Measurements from ENCODE around the gene NPTXR. TPM values are rescaled to one million over a fixed set of nuclear protein-coding genes. Genes with fewer than 3 reads are reported as not detected.

NPTXR gene
- total and polyA plus RNA-seq, 2 of the 4 experiments (the other 2 are of a cell fraction) = 0.36 to 2.2 TPM

DNA sequence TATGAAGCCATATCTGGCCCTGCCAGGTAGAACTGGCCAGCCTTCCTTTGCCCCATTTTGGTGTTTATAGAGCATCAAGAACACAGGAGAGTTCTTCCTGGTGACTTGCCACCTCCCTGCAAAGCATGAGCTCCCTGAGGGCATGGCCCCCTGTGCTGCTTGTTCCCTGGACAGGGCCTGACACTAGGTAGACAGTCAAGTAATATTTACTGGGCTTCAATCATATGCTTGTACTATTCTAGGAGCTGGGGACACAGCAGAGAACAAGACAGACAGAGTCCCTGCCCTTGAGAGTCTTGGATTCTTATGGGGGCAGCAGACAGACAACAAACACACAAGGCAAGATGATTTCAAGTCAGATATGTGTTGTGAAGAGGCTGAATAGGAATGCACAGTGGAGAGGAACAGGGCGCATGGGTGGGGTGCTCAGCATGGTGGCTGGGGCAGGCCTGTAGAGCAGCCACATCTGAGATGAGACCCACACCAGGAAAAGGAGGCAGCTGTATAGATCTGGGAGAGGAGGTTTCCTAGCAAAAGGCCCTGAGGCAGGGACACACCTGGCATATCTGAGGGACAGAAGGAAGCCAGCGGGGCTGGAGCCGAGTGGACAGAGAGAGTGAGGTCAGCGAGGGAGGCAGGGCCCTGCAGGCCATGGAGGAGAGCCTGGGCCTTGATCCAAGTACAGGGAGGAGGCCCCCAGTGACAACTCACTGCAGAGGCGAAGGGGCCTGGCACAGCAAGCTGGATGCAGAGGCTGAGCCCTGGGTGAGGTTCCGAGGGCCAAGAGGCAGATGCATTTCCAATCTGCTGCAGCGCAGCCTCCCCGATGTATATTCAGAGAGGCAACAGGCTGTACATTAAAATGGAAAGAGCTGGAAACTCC is 38.4 kb upstream of the NPTXR start (continued):
- TF ChIP-seq RCOR1 (IDR thresholded peaks at IDR 0.05; ENCODE audit: insufficient replicate concordance, low read length) (no peak), CEBPB (IDR thresholded peaks at IDR 0.05; ENCODE audit: low read depth, low read length) (no peak)

DNA sequence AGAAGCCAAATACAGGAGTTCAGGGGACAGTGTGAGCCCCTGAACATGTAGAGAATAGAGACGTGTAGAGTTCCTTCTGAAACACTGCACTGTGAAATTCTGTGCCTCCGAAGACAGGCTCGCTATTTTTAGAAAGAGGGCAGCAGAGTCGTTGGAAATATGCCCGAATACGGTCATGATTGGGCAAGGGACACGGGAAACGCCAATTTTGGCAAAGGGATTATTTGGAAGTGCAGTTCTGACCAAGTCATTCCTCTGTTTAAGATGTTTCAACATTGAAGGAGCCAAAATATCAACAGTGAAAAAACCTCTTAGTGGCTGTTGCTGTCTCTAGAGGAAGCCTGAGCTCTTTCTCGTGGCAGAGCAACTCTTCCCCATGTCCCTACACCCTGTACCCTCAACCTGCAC is 37.6 kb upstream of the NPTXR start:
- H3K27ac ChIP-seq (ENCODE audit: insufficient read depth, low read length) = peak overlapping the region; percentile 85
- H2BK15ac ChIP-seq (ENCODE audit: low read depth, low read length) = peak overlapping the region; percentile 83; the same call in 2 of the 3 replicates
- peak overlapping the region; percentile 88 for H3K18ac ChIP-seq (ENCODE audit: low read depth, low read length)
- peak overlapping the region; percentile 94 for H2AK5ac ChIP-seq (ENCODE audit: low read depth, low read length)
- BruUV-seq (replicated peaks) = no TSS peak
- peak overlapping the region; percentile 80; the same call in 1 of the 2 replicates for H4K5ac ChIP-seq (ENCODE audit: low read depth, low read length)
- H2BK5ac ChIP-seq (ENCODE audit: low read depth, low read length, poor library complexity, severe bottlenecking) = peak overlapping the region; percentile 85
- no peaks in the 10 kb centered on the region for H4K20me1 ChIP-seq (ENCODE audit: insufficient read depth, low read length)
- peak overlapping the region; percentile 98 for H4K91ac ChIP-seq (ENCODE audit: insufficient read depth, low read depth, low read length)
- peak overlapping the region; percentile 71 for H3K4me2 ChIP-seq (ENCODE audit: low read depth, low read length)
- TF ChIP-seq RFX5 (IDR thresholded peaks at IDR 0.05; ENCODE audit: low read depth, low read length) (no peak), MXI1 (IDR thresholded peaks at IDR 0.05; ENCODE audit: borderline replicate concordance, low read depth, low read length) (no peak), BHLHE40 (IDR thresholded peaks at IDR 0.05; ENCODE audit: low read depth, low read length) (peak; percentile 44; the same call in 1 of the 2 replicates), CEBPB (IDR thresholded peaks at IDR 0.05; ENCODE audit: low read depth, low read length) (peak; percentile 91), RAD21 (IDR thresholded peaks at IDR 0.05; ENCODE audit: low read length) (no peak), FOS (IDR thresholded peaks at IDR 0.05; ENCODE audit: low read depth, low read length) (no peak), NFE2L2 (IDR thresholded peaks at IDR 0.05; ENCODE audit: low read depth, low read length) (peak; percentile 26; the same call in 1 of the 2 replicates), MAFK (IDR thresholded peaks at IDR 0.05; ENCODE audit: low read depth, low read length) (no peak), MAZ (IDR thresholded peaks at IDR 0.05; ENCODE audit: borderline replicate concordance, low read depth, low read length) (no peak)
- TF ChIP-seq, protein P1, sequence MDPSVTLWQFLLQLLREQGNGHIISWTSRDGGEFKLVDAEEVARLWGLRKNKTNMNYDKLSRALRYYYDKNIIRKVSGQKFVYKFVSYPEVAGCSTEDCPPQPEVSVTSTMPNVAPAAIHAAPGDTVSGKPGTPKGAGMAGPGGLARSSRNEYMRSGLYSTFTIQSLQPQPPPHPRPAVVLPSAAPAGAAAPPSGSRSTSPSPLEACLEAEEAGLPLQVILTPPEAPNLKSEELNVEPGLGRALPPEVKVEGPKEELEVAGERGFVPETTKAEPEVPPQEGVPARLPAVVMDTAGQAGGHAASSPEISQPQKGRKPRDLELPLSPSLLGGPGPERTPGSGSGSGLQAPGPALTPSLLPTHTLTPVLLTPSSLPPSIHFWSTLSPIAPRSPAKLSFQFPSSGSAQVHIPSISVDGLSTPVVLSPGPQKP (IDR thresholded peaks at IDR 0.05; ENCODE audit: borderline replicate concordance, low read depth, low read length) = no peak
- TF ChIP-seq, protein P2, sequence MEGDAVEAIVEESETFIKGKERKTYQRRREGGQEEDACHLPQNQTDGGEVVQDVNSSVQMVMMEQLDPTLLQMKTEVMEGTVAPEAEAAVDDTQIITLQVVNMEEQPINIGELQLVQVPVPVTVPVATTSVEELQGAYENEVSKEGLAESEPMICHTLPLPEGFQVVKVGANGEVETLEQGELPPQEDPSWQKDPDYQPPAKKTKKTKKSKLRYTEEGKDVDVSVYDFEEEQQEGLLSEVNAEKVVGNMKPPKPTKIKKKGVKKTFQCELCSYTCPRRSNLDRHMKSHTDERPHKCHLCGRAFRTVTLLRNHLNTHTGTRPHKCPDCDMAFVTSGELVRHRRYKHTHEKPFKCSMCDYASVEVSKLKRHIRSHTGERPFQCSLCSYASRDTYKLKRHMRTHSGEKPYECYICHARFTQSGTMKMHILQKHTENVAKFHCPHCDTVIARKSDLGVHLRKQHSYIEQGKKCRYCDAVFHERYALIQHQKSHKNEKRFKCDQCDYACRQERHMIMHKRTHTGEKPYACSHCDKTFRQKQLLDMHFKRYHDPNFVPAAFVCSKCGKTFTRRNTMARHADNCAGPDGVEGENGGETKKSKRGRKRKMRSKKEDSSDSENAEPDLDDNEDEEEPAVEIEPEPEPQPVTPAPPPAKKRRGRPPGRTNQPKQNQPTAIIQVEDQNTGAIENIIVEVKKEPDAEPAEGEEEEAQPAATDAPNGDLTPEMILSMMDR (conservative IDR thresholded peaks at IDR 0.05; ENCODE audit: low read depth, low read length) = no peak
- H3K4ac ChIP-seq (ENCODE audit: low read depth, low read length) = peak overlapping the region; percentile 98
- H2AFZ ChIP-seq (replicated peaks; ENCODE audit: low read length, poor library complexity) = peak overlapping the region; percentile 77
- dilution Hi-C loops (cut with HindIII; ENCODE audit: low sequenced_read_pairs, unreplicated experiment) (no loop called here), in situ Hi-C loops (cut with MboI; ENCODE audit: low sequenced_read_pairs) (no loop called here), intact Hi-C loops (cut with micrococcal nuclease) (no loop called here)
- peaks cover 14% of the 10 kb centered on the region for H3K4me1 ChIP-seq (ENCODE audit: control insufficient read depth, insufficient read depth, low read length)
- H3K23ac ChIP-seq (ENCODE audit: low read depth, low read length) = peak overlapping the region; percentile 96
- H2AK9ac ChIP-seq (replicated peaks; ENCODE audit: low read depth, low read length, poor library complexity) = peak overlapping the region; percentile 70
- peaks cover 16% of the 10 kb centered on the region for H3K9me1 ChIP-seq (ENCODE audit: insufficient read depth, low read length)
- peak overlapping the region; percentile 82 to 96 for H4K8ac ChIP-seq (ENCODE audit: low read depth in 2 of 2, low read length in 2 of 2)
- no peaks in the 10 kb centered on the region for H3K36me3 ChIP-seq (ENCODE audit: control insufficient read depth, insufficient read depth, low read length)
- 0% methylated on average over 6 of the region's 9 CpGs; no CpG with 5 or more reads in 1 of the 2 experiments for WGBS, 2 experiments (ENCODE audit: extremely low coverage in 2 of 2, insufficient read length in 1 of 2)
- peak overlapping the region; percentile 97 for H2BK120ac ChIP-seq (ENCODE audit: low read depth, low read length)
- H3K79me1 ChIP-seq (ENCODE audit: low read depth in 1 of 2, low read length in 2 of 2) = no peaks in the 10 kb centered on the region
- H3K4me3 ChIP-seq (ENCODE audit: insufficient read depth, low read depth, low read length) = no peak overlapping the region
- H2BK20ac ChIP-seq (ENCODE audit: low read depth, low read length) = peak overlapping the region; percentile 98
- H3K56ac ChIP-seq (ENCODE audit: extremely low read depth, insufficient read depth, low read length) = peak overlapping the region; percentile 89
- POLR2A ChIA-PET (ENCODE audit: unreplicated experiment) = no interaction called here
- no peaks in the 10 kb centered on the region; the same call in 1 of the 2 replicates for H3K27me3 ChIP-seq (ENCODE audit: control insufficient read depth, insufficient read depth, low read length)
- peak; percentile 81 for DNase-seq
- ATAC-seq (ENCODE audit: low read depth) = peak; percentile 87
- peaks cover 2% of the 10 kb centered on the region; the same call in 1 of the 2 replicates for H3K9me3 ChIP-seq (ENCODE audit: control insufficient read depth, insufficient read depth, low read length)
- CTCF ChIA-PET = interaction anchor here (0.6 to 0.8 kb wide), 2 partner anchors 12 to 68 kb away, joined by 3 to 5 read pairs; no protein-coding TSS in a partner anchor
- peak overlapping the region; percentile 98 for H3K14ac ChIP-seq (replicated peaks; ENCODE audit: low read depth, low read length)
- peak overlapping the region; percentile 80 for H3K9ac ChIP-seq (ENCODE audit: low read depth, low read length)

All from IMR-90 (cell line).